GM12865 (cell line): Measurements from ENCODE around the gene HLA-DOB.

Experiments used
- DNase-seq: peaks from one replicate; pipeline ENCODE4 v3.0.0; 2010; ENCODE audit warnings: low read depth
- H3K4me3 ChIP-seq: 2 replicates; pipeline ENCODE4 v1.5.1; 2011; ENCODE audit warnings: mild to moderate bottlenecking, low read depth, low read length, control low read depth
- CTCF ChIP-seq: IDR thresholded peaks from 2 replicates; pipeline ENCODE4 v1.5.1; 2011; ENCODE audit warnings: low read length, control low read depth, low read depth, inconsistent platforms; ENCODE audit not compliant: insufficient read depth; ENCODE audit errors: missing control alignments

HLA-DOB gene

GRCh38 chr6:32851025-32851424 is 34.2 kb upstream of the HLA-DOB start:
- peak overlapping the region; percentile 91 for H3K4me3 ChIP-seq
- TF ChIP-seq CTCF: no peak
- DNase-seq: no peak

- H3K4me3 ChIP-seq: no peak overlapping the region
- no peak for TF ChIP-seq CTCF
- DNase-seq: no peak
These were observed 32.3 kb upstream of the HLA-DOB start for GRCh38 chr6:32849126-32849525.

- TF ChIP-seq CTCF: no peak
- no peak overlapping the region for H3K4me3 ChIP-seq
These were observed 31.0 kb upstream of the HLA-DOB start for GRCh38 chr6:32847795-32848194.

DNA sequence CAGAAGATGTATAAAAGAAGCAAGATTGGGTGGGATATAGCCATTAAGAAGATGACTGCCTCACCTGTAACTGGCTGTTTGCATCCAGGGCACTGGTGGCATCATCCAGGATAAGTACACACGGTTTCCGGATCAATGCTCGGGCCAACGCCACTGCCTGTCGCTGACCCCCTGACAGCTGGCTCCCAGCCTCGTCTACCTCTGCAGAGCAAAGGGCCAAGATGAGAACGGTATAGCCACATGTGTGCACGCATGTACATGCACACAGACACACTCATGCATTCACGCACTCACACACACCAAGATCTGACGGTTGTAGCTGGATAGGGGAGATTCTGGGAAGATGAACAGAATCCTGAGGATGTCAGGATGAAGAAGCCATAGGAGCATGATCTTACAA is 30.2 kb upstream of the HLA-DOB start:
- DNase-seq: no peak
- TF ChIP-seq CTCF: no peak
- 0 out of 2 replicates have a peak overlapping the region, but pooled peaks have one; percentile 96 for H3K4me3 ChIP-seq

More at GRCh38 chr6:32847795-32848194, 31.0 kb upstream of the HLA-DOB start:
- DNase-seq: no peak

DNA sequence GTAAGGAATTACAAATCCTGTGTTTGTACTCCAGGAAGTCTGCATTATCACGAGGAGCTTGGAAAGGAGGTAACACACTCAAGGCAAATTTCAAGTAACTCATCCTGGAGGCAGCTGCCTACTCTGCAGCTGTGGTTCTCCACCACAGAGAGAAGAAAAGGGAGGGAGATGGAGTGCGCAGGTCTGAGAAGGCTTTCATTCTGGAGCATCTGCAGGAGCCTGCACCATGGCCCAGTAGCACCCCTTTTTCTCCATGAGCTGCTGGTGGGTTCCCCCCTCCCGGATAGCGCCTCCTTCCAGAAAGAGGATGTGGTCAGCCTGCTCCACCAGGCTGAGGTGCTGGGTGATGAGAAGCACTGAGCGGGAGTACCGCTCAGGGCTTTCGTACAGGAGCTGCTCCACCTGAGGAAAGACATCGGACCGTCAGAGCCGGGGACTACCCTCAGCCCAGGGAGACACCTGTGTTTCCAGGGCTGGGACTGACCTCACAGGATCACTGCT is 28.6 kb upstream of the HLA-DOB start:
- peak overlapping the region; percentile 96 for H3K4me3 ChIP-seq
- DNase-seq: peak; percentile 75
- no peak for TF ChIP-seq CTCF

- DNase-seq: no peak
- H3K4me3 ChIP-seq: peak overlapping the region; percentile 96
- no peak for TF ChIP-seq CTCF
These were observed 28.1 kb upstream of the HLA-DOB start for GRCh38 chr6:32844839-32845383.

- peak; percentile 98 for DNase-seq
- peak within 1 kb of the TSS; percentile 96 for H3K4me3 ChIP-seq
- TF ChIP-seq CTCF: no peak
These were observed 27.4 kb upstream of the HLA-DOB start, which contains the start of gene PSMB8 for GRCh38 chr6:32843979-32844838. Gene PSMB8 (minus strand): TSS chr6:32844047. CDS start chr6:32843996, 51 bp downstream.
